Colonic mucosa (tissue), 4 donors: Measurements from ENCODE around the gene BRF1. TPM values are rescaled to one million over a fixed set of nuclear protein-coding genes. Genes with fewer than 3 reads are reported as not detected.
"Not testable (repeated sequence)": the region's sequence is repeated elsewhere in the genome, so short reads cannot be mapped to it uniquely, and the experiment has no call there.

Experiments
- DNase-seq: peaks from one replicate; pipeline ENCODE4 v3.0.0-alpha.2; 2020
- H3K27ac ChIP-seq: fragments of 200-600 bp; one replicate; pipeline ENCODE4 v1.8.0; 2021
- H3K27me3 ChIP-seq: fragments of 200-600 bp; one replicate; pipeline ENCODE4 v1.8.0; 2021
- H3K36me3 ChIP-seq: fragments of 200-600 bp; one replicate; pipeline ENCODE4 v1.8.0; 2021
- H3K4me1 ChIP-seq: fragments of 200-600 bp; one replicate; pipeline ENCODE4 v1.8.0; 2021; ENCODE audit warnings: mild to moderate bottlenecking
- H3K4me3 ChIP-seq: fragments of 200-600 bp; one replicate; pipeline ENCODE4 v1.8.0; 2021
- H3K9ac ChIP-seq, 2 donors: one replicate each; pipeline ENCODE4 v1.7.0; 2013; ENCODE audit warnings: control low read depth in 2 of 2, low read depth in 2 of 2, low read length in 2 of 2
- H3K9me3 ChIP-seq: fragments of 200-600 bp; one replicate; pipeline ENCODE4 v1.8.0; 2021
- intact Hi-C: fragments of 100-400 bp; cut with DNase I; formaldehyde crosslinking; loops from one replicate; pipeline ENCODE4 v1.14.1; 2022
- total RNA-seq, 2 donors: library from RNA; stranded (reverse); fragmentation: NEBNext Ultra II Directional in 1 of 2; extraction: Animal tissue kit (Norgen Biotek cat#: 25700) in 1 of 2; gene quantifications; one replicate each; pipeline ENCODE4 v1.2.1, GENCODE V29; 2021
- TF ChIP-seq, protein P1 (sequence below): fragments of 200-600 bp; IDR thresholded peaks from one replicate; pipeline ENCODE4 v1.8.0; 2022; ENCODE audit warnings: antibody characterized with exemption, mild to moderate bottlenecking
- donor health status: healthy.
- donor health status: DM: no; HTN: no; CAD: no.
- donor health status: DM: no; HTN: no; CAD: no.

Gene BRF1
- total RNA-seq, 2 donors from 2014 or later, result 27.2 to 40.6 TPM

DNA sequence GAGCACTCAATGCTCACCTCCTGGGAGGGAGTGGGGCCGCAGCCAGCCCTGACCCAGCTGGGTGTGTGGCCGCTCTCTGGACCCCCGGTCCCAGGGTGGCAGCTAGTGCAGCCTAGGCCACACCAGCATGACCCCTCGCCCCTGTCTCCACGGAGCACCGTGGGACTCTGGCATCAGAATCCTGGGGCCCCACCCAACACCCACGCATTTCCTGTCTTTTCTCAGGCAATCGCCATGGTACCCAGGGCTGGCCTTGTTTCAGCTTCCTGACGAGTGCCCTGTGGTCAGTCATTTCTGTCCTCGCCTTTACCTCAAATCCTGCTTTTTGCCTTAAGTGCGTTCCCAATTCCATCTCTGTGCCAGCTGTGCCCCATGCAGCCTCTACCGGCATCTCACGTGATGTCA lies 29.7 kb upstream of the BRF1 start:
- no peak for DNase-seq
- Histone ChIP-seq H3K27ac (no peak overlapping the region), H3K4me1 (no peaks in the 10 kb centered on the region)

DNA sequence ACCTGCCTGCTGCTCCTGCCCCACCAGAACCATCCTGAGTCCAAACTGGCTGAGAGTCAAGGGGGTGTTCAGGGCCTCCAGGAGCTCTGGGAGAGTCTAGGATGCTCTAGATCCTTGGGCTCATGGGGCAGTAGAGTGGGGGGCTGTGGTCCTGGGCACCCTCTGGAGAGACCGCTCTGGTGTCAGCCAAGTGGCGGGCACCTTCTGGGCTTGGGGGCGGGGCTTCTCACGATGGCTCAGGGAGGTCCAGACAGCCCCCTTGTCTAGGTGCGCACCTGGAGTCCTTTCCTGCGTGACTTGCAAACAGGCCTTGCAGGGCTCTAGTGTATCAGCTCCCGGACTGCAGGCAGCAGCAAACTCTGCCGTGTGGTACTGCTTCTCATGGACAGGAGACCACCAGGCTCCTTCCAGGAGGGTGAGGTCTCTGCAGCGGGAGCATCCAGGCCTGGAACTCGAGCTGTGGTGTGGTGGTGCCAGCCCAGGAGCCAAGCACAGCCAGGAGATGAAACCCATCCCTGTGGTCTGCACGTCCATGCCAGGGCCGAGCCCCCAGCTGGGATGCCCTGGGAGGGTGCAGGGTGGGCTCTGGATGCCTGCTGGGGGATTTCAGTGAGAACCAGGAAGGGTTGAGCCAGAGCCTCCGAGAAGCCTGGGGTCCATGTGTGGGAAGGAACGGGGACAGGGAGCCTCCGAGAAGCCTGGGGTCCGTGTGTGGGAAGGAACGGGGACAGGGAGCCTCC lies 28.8 kb upstream of the BRF1 start:
- Histone ChIP-seq H3K4me1 (no peaks in the 10 kb centered on the region), H3K27ac (no peak overlapping the region), H3K27me3 (no peaks in the 10 kb centered on the region), H3K36me3 (no peaks in the 10 kb centered on the region), H3K9ac (no peak overlapping the region), H3K9me3 (no peaks in the 10 kb centered on the region), H3K4me3 (no peak overlapping the region)
- TF ChIP-seq, protein P1, sequence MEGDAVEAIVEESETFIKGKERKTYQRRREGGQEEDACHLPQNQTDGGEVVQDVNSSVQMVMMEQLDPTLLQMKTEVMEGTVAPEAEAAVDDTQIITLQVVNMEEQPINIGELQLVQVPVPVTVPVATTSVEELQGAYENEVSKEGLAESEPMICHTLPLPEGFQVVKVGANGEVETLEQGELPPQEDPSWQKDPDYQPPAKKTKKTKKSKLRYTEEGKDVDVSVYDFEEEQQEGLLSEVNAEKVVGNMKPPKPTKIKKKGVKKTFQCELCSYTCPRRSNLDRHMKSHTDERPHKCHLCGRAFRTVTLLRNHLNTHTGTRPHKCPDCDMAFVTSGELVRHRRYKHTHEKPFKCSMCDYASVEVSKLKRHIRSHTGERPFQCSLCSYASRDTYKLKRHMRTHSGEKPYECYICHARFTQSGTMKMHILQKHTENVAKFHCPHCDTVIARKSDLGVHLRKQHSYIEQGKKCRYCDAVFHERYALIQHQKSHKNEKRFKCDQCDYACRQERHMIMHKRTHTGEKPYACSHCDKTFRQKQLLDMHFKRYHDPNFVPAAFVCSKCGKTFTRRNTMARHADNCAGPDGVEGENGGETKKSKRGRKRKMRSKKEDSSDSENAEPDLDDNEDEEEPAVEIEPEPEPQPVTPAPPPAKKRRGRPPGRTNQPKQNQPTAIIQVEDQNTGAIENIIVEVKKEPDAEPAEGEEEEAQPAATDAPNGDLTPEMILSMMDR, result no peak
- intact Hi-C loops, result no loop called here
- DNase-seq, result no peak

More for the DNA sequence above, 29.7 kb upstream of the BRF1 start:
- Histone ChIP-seq H3K27me3 (no peaks in the 10 kb centered on the region), H3K9me3 (no peaks in the 10 kb centered on the region), H3K4me3 (no peak overlapping the region), H3K9ac (no peak overlapping the region), H3K36me3 (no peaks in the 10 kb centered on the region)
- TF ChIP-seq, protein P1, result no peak
- intact Hi-C loops, result no loop called here

DNA sequence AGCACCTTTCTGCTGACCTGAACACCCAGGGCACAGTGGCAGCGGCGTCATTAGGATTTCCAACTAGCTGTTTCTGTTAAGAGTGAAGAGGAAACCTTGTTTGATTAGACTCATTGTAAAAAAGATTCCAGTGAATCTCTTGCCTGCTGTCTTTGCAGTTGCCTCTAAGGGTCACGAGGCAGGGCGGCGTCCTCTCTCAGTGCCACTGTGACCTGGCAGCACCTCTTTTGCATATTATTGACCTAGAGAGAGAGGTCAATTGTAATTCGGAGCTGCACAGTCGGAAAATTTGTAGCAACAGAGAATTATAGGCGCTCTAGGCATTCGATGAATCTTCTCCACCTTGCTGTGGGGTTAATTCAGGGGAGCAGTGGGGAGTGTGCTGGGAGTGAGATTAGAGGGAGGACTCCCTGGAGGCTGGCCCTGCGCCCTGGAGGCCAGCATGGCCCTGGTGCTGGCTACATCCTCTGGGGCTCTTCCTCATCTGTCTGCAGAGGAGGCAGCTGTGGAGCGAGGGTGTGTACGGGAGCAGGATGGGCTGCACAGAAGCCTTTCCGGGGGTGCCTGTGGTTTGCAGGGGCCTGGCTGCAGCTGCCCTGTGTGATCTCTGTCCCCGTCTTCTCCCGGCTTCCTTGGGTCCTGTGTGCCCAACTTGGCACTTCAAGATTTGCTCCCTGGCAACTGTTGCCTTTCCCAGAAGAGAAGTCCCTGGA lies 28.0 kb upstream of the BRF1 start:
- intact Hi-C loops, result no loop called here
- H3K4me1 ChIP-seq, result no peaks in the 10 kb centered on the region
- no peak overlapping the region for H3K9ac ChIP-seq

DNA sequence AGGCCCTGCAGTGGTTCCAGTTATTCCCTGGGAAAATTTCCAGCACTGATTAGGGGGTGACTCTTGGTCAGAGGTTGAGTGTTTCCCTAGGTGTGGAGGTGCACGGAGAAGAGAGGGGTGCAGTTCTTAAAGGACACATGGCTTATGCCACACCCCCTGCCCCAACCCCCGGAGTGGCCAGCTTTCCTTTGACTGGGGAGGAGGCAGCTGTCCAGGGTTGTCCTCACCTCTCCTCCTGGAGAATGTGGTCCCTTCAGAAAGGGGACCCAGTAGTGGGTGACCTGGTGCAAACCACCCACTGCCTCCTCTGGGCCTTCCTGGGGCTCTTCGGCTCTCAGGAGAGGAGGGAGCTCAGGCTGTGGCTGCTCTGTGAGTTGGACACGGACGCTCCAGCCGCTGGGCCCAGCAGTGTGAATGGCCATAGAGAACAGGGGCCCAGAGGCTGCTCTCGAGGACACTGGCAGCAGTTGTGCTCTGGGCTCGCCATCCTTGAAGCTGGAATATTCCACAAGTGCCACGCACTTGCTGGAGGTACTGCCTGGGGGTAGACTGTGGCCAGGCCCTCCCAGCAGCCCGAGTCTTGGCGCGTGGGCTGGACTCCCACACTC lies 27.4 kb upstream of the BRF1 start:
- Histone ChIP-seq H3K27ac (no peak overlapping the region), H3K4me1 (no peaks in the 10 kb centered on the region), H3K27me3 (no peaks in the 10 kb centered on the region), H3K4me3 (no peak overlapping the region), H3K36me3 (no peaks in the 10 kb centered on the region), H3K9me3 (no peaks in the 10 kb centered on the region), H3K9ac (no peak overlapping the region)
- intact Hi-C loops, result no loop called here
- TF ChIP-seq, protein P1, result no peak
- no peak for DNase-seq

More for the DNA sequence above, 28.0 kb upstream of the BRF1 start:
- TF ChIP-seq, protein P1, result no peak
- Histone ChIP-seq H3K27ac (no peak overlapping the region), H3K4me3 (no peak overlapping the region), H3K36me3 (no peaks in the 10 kb centered on the region), H3K9me3 (no peaks in the 10 kb centered on the region), H3K27me3 (no peaks in the 10 kb centered on the region)
- DNase-seq, result no peak

DNA sequence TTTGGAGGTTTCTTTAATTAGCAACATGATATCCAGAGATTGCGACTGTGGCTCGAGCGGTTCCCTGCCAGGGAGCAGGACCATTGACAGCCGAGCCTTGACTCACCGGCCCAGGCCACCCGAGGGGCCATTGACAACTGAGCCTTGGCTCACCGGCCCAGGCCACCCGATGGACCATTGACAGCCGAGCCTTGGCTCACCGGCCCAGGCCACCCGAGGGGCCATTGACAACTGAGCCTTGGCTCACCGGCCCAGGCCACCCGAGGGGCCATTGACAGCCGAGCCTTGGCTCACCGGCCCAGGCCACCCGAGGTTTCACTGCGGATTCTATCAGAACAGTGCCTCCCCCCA lies 26.9 kb upstream of the BRF1 start:
- intact Hi-C loops, DNase-seq, H3K9me3 ChIP-seq: not testable (repeated sequence)

More for the DNA sequence above, 26.9 kb upstream of the BRF1 start:
- H3K36me3 ChIP-seq, H3K27ac ChIP-seq, H3K4me1 ChIP-seq, H3K9ac ChIP-seq, H3K27me3 ChIP-seq, H3K4me3 ChIP-seq: not testable (repeated sequence)
